K562 (cell line): Measurements from ENCODE around the gene NRF1. TPM values are rescaled to one million over a fixed set of nuclear protein-coding genes. Genes with fewer than 3 reads are reported as not detected.

Source experiments
- ATF1 ChIP-seq, 2 experiments: fragments of 450-650 bp in 1 of 2; IDR thresholded peaks; 2 replicates each; pipeline ENCODE4 v1.6.1; 2016; ENCODE audit warnings: missing compliant biosample characterization in 1 of 2, missing genetic modification characterization in 1 of 2
- ATF7 ChIP-seq: fragments of 450-650 bp; IDR thresholded peaks from 2 replicates; pipeline ENCODE4 v1.7.1; 2014; ENCODE audit warnings: mild to moderate bottlenecking, moderate library complexity
- CBFA2T2 ChIP-seq: fragments of 450-650 bp; conservative IDR thresholded peaks from 2 replicates; pipeline ENCODE4 v1.6.1; 2017; ENCODE audit warnings: mild to moderate bottlenecking
- EP300 ChIP-seq: IDR thresholded peaks from 2 replicates; pipeline ENCODE4 v1.6.1; 2012; ENCODE audit warnings: low read length, improper control_type of control experiment
- FIP1L1 ChIP-seq: fragments of 200-400 bp; formaldehyde crosslinking; IDR thresholded peaks from 2 replicates; pipeline ENCODE4 v1.6.1; 2018; ENCODE audit warnings: mild to moderate bottlenecking, low read depth, low read length; ENCODE audit not compliant: poor library complexity, severe bottlenecking
- FOSL1 ChIP-seq: fragments of 200-800 bp; sonication (Bioruptor generic); conservative IDR thresholded peaks from 2 replicates; pipeline ENCODE4 v1.6.1; 2016; ENCODE audit warnings: missing genetic modification characterization, missing compliant biosample characterization
- GABPB1 ChIP-seq: sonication (generic); formaldehyde crosslinking; IDR thresholded peaks from 2 replicates; pipeline ENCODE4 v1.8.0; 2022; ENCODE audit warnings: mild to moderate bottlenecking, missing genetic modification reagents
- MYC ChIP-seq, 2 experiments: fragments of 250-450 bp in 1 of 2; sonication (Bioruptor Pico) in 1 of 2; IDR thresholded peaks; 2 replicates each; pipeline versions ENCODE4 v1.5.1 to v1.6.1; 2012 to 2021; ENCODE audit warnings: low read depth in 2 of 2, borderline replicate concordance in 1 of 2, improper control_type of control experiment in 1 of 2, low read length in 1 of 2, mild to moderate bottlenecking in 1 of 2, moderate library complexity in 1 of 2
- MYNN ChIP-seq, 2 experiments: sonication (generic); formaldehyde crosslinking in 1 of 2; IDR thresholded peaks; 2 replicates each; pipeline versions ENCODE4 v1.5.0 to v1.6.1; 2016 to 2020; ENCODE audit warnings: antibody characterized with exemption in 1 of 2, missing genetic modification reagents in 1 of 2
- NFIC ChIP-seq: fragments of 450-650 bp; IDR thresholded peaks from 2 replicates; pipeline ENCODE4 v1.6.1; 2017; ENCODE audit warnings: mild to moderate bottlenecking, inconsistent platforms
- NONO ChIP-seq, 2 experiments: fragments of 200-400 bp in 1 of 2; fragments of 450-650 bp in 1 of 2; formaldehyde crosslinking in 1 of 2; IDR thresholded peaks; 2 replicates each; pipeline ENCODE4 v1.6.1; 2017; ENCODE audit warnings: low read depth in 2 of 2, mild to moderate bottlenecking in 2 of 2, moderate library complexity in 2 of 2, low read length in 1 of 2
- PHF20 ChIP-seq: fragments of 450-650 bp; IDR thresholded peaks from 2 replicates; pipeline ENCODE4 v1.6.1; 2018; ENCODE audit not compliant: partially characterized antibody
- PTBP1 ChIP-seq: fragments of 200-400 bp; formaldehyde crosslinking; IDR thresholded peaks from 2 replicates; pipeline ENCODE4 v1.6.1; 2017; ENCODE audit warnings: low read depth, low read length
- RBM39 ChIP-seq: fragments of 200-400 bp; formaldehyde crosslinking; optimal IDR thresholded peaks from 2 replicates; pipeline ENCODE3; 2018; ENCODE audit warnings: low read depth, low read length
- RCOR1 ChIP-seq, 2 experiments: IDR thresholded peaks; 2 replicates each; pipeline ENCODE4 v1.6.1; 2012; ENCODE audit warnings: low read depth in 2 of 2, low read length in 2 of 2, borderline replicate concordance in 1 of 2, improper control_type of control experiment in 1 of 2
- SMARCC2 ChIP-seq: fragments of 450-650 bp; IDR thresholded peaks from 2 replicates; pipeline ENCODE4 v1.6.1; 2017; ENCODE audit warnings: antibody characterized with exemption, moderate library complexity, mild to moderate bottlenecking, low read depth
- ZNF780A ChIP-seq: fragments of 250-450 bp; sonication (Bioruptor Pico); IDR thresholded peaks from 2 replicates; pipeline ENCODE4 v1.5.0; 2021; ENCODE audit warnings: mild to moderate bottlenecking
- polyA plus RNA-seq, 8 experiments: library from polyadenylated mRNA; depleted of rRNA in 4 of 8; stranded (reverse) in 5 of 8; unstranded in 3 of 8; fragments of >200 nt; fragmentation: Nextera tagmentation in 2 of 8; fragmentation: Illumina TruSeq in 1 of 8; extraction: Ambion mirVana in 2 of 8; extraction: Trizol in 1 of 8; gene quantifications; 2 replicates each; pipeline versions ENCODE4 v1.2.1 to v1.2.3, GENCODE V29; 2011 to 2014; ENCODE audit warnings: inconsistent platforms in 1 of 8, missing spikeins in 1 of 8
- total RNA-seq, 7 experiments: library from RNA; depleted of rRNA in 6 of 7; stranded (reverse); fragments of >200 nt in 6 of 7; fragmentation: Illumina TruSeq in 2 of 7; extraction: Trizol in 2 of 7; gene quantifications; 2 replicates each; pipeline versions ENCODE4 v1.2.1 to v1.2.3, GENCODE V29; 2011 to 2021; ENCODE audit warnings: low replicate concordance in 1 of 7
- TF ChIP-seq, protein P1 (sequence below): fragments of 250-450 bp; sonication (Bioruptor Pico); IDR thresholded peaks from 2 replicates; pipeline ENCODE4 v1.4.0; 2020; ENCODE audit warnings: mild to moderate bottlenecking
- TF ChIP-seq, protein P2 (sequence below), 2 experiments: fragments of 450-650 bp; conservative IDR thresholded peaks; 2 replicates each; pipeline ENCODE4 v1.6.1; 2017; ENCODE audit warnings: mild to moderate bottlenecking in 2 of 2, moderate library complexity in 2 of 2
- TF ChIP-seq, protein P3 (sequence below): fragments of 450-650 bp; formaldehyde crosslinking; IDR thresholded peaks from 2 replicates; pipeline ENCODE4 v1.4.0; 2022; ENCODE audit warnings: mild to moderate bottlenecking, moderate library complexity
- TF ChIP-seq, protein P4 (sequence below): sonication (generic); formaldehyde crosslinking; IDR thresholded peaks from 2 replicates; pipeline ENCODE4 v1.8.0; 2022; ENCODE audit warnings: mild to moderate bottlenecking, low read depth, missing genetic modification reagents

Gene NRF1
- total and polyA plus RNA-seq, 9 of the 15 experiments (the other 6 are each of a cell fraction or from before 2014, with no cell fraction given) = 8.6 to 28.8 (median 20.3) TPM

DNA sequence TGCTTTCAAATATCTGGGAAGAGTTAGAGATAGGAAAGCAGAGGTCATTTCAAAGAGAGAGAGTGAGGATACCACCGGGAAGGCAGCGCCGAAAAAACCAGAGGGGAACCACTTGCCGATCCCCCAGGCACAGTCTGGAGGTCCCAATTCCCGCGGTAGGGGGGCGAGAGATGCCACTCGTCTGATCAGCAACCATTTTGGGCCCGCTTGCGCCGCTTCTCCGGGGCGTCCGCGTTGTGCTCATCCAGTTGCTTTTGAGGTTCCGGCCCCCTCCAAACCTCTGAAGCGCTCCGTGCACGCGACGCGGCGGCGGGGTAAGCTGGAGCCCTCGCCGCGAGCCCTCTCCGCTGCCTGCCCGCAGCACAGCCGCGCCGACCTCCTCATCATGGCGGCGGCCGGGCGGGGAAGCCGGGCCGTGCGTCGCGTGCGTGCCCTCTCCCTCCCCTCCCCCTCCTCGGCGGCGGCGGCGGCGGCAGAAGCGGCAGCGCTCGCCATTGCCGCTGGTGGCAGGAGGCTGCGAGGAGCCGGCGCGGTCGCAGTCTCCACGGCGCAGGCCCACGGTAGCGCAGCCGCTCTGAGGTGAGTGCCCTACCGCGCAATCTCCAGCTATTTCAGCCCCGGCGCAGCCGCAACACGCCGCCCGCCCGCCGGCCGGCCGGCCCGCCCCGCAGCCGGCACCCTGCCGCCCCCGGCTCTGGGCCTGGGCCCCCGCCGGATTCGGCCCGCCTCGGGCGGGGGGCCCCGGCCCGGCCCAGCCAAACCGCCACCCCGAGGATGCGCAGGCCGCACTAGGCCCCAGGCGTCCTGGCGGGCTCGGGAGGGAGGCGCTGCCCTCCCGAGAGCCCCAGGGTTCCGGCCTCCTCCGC, at the start of gene NRF1 (continued):
- TF ChIP-seq, protein P1, sequence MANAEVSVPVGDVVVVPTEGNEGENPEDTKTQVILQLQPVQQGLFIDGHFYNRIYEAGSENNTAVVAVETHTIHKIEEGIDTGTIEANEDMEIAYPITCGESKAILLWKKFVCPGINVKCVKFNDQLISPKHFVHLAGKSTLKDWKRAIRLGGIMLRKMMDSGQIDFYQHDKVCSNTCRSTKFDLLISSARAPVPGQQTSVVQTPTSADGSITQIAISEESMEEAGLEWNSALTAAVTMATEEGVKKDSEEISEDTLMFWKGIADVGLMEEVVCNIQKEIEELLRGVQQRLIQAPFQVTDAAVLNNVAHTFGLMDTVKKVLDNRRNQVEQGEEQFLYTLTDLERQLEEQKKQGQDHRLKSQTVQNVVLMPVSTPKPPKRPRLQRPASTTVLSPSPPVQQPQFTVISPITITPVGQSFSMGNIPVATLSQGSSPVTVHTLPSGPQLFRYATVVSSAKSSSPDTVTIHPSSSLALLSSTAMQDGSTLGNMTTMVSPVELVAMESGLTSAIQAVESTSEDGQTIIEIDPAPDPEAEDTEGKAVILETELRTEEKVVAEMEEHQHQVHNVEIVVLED (CRISPR knock-in tag) = peak; percentile 100
- TF ChIP-seq ZNF780A (CRISPR knock-in tag) (no peak), SMARCC2 (no peak), MYNN (IDR thresholded peaks at IDR 0.05) (peak; percentile 67; the same call in 1 of the 2 replicates), MYNN (CRISPR knock-in tag; IDR thresholded peaks at IDR 0.05) (no peak), PHF20 (peak; percentile 86), NONO (IDR thresholded peaks at IDR 0.05; ENCODE audit: low read depth in 2 of 2, low read length in 1 of 2) (peak; percentile 91 to 93), GABPB1 (peak; percentile 90), ATF7 (peak; percentile 89), MYC (IDR thresholded peaks at IDR 0.05; ENCODE audit: low read depth, low read length) (peak; percentile 95), MYC (CRISPR knock-in tag; IDR thresholded peaks at IDR 0.05; ENCODE audit: borderline replicate concordance, low read depth) (0 out of 2 replicates have a peak, but pooled peaks have one; percentile 32), PTBP1 (peak; percentile 20; the same call in 1 of the 2 replicates), RBM39 (no peak), NFIC (0 out of 2 replicates have a peak, but pooled peaks have one; percentile 53), CBFA2T2 (no peak), FOSL1 (tag) (peak; percentile 52), FIP1L1 (peak; percentile 93), ATF1 (CRISPR knock-in tag; IDR thresholded peaks at IDR 0.05) (no peak; the same call in 1 of the 2 replicates), ATF1 (tag; IDR thresholded peaks at IDR 0.05) (peak; percentile 87), RCOR1 (IDR thresholded peaks at IDR 0.05; ENCODE audit: borderline replicate concordance in 1 of 2, low read depth in 2 of 2, low read length in 2 of 2) (peak in 1 of 2 experiments; percentile 59; a peak in 2 of 4 replicates), EP300 (peak; percentile 36; the same call in 1 of the 2 replicates)
- TF ChIP-seq, protein P2, sequence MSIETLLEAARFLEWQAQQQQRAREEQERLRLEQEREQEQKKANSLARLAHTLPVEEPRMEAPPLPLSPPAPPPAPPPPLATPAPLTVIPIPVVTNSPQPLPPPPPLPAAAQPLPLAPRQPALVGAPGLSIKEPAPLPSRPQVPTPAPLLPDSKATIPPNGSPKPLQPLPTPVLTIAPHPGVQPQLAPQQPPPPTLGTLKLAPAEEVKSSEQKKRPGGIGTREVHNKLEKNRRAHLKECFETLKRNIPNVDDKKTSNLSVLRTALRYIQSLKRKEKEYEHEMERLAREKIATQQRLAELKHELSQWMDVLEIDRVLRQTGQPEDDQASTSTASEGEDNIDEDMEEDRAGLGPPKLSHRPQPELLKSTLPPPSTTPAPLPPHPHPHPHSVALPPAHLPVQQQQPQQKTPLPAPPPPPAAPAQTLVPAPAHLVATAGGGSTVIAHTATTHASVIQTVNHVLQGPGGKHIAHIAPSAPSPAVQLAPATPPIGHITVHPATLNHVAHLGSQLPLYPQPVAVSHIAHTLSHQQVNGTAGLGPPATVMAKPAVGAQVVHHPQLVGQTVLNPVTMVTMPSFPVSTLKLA (conservative IDR thresholded peaks at IDR 0.05) = peak; percentile 58 to 88
- TF ChIP-seq, protein P3, sequence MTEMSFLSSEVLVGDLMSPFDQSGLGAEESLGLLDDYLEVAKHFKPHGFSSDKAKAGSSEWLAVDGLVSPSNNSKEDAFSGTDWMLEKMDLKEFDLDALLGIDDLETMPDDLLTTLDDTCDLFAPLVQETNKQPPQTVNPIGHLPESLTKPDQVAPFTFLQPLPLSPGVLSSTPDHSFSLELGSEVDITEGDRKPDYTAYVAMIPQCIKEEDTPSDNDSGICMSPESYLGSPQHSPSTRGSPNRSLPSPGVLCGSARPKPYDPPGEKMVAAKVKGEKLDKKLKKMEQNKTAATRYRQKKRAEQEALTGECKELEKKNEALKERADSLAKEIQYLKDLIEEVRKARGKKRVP = no peak
- TF ChIP-seq, protein P4, sequence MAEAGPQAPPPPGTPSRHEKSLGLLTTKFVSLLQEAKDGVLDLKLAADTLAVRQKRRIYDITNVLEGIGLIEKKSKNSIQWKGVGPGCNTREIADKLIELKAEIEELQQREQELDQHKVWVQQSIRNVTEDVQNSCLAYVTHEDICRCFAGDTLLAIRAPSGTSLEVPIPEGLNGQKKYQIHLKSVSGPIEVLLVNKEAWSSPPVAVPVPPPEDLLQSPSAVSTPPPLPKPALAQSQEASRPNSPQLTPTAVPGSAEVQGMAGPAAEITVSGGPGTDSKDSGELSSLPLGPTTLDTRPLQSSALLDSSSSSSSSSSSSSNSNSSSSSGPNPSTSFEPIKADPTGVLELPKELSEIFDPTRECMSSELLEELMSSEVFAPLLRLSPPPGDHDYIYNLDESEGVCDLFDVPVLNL (CRISPR knock-in tag) = peak; percentile 19
